Measurements from ENCODE around the gene GTF3C1. TPM values are rescaled to one million over a fixed set of nuclear protein-coding genes. Genes with fewer than 3 reads are reported as not detected.

The GTF3C1 gene
- total RNA-seq, 3 donors from 2014 or later = 31.2 to 44.6 (median 37.4) TPM

GRCh38 chr16:27450196-27450549, 99.5 kb downstream of the GTF3C1 start:
- intact Hi-C loops (cut with DNase I; ENCODE audit: low total_unique reads) = no loop called here
- peaks cover under 1 to 6% of the 10 kb centered on the region in 2 donors for H3K9me3 ChIP-seq
- TF ChIP-seq POLR2A (IDR thresholded peaks at IDR 0.05) (no peak), CTCF (IDR thresholded peaks at IDR 0.05) (no peak), POLR2AphosphoS5 (IDR thresholded peaks at IDR 0.05) (no peak)
- no peaks in the 10 kb centered on the region for H3K4me1 ChIP-seq
- H3K36me3 ChIP-seq = no peaks in the 10 kb centered on the region
- no peak overlapping the region for H3K4me3 ChIP-seq
- H3K27me3 ChIP-seq = peaks cover 0 to 26% of the 10 kb centered on the region in 2 donors
- no peak for DNase-seq (ENCODE audit: low spot score in 2 of 2)
- no peak overlapping the region for H3K27ac ChIP-seq

- Histone ChIP-seq H3K4me3 (no peak overlapping the region), H3K27me3 (peaks cover 0 to 29% of the 10 kb centered on the region in 2 donors), H3K36me3 (no peaks in the 10 kb centered on the region), H3K27ac (no peak overlapping the region), H3K9me3 (peaks cover 6 to 11% of the 10 kb centered on the region in 2 donors), H3K4me1 (no peaks in the 10 kb centered on the region)
- no peak for TF ChIP-seq POLR2AphosphoS5 (IDR thresholded peaks at IDR 0.05)
- no peak for TF ChIP-seq CTCF (IDR thresholded peaks at IDR 0.05)
- intact Hi-C loops (cut with DNase I; ENCODE audit: low total_unique reads) = no loop called here
- DNase-seq (ENCODE audit: low spot score in 2 of 2) = no peak
Observed at GRCh38 chr16:27449434-27450195, 100.1 kb downstream of the GTF3C1 start.

GRCh38 chr16:27448532-27449433, 100.9 kb downstream of the GTF3C1 start:
- Histone ChIP-seq H3K9me3 (peaks cover 14 to 16% of the 10 kb centered on the region in 2 donors), H3K4me3 (no peak overlapping the region), H3K36me3 (no peaks in the 10 kb centered on the region), H3K27ac (no peak overlapping the region), H3K27me3 (peaks cover 0 to 29% of the 10 kb centered on the region in 2 donors), H3K4me1 (no peaks in the 10 kb centered on the region)
- TF ChIP-seq CTCF (IDR thresholded peaks at IDR 0.05) = no peak
- TF ChIP-seq POLR2A (IDR thresholded peaks at IDR 0.05) = no peak
- no peak for TF ChIP-seq POLR2AphosphoS5 (IDR thresholded peaks at IDR 0.05)
- no peak for DNase-seq (ENCODE audit: low spot score in 2 of 2)
- intact Hi-C loops (cut with DNase I; ENCODE audit: low total_unique reads) = no loop called here

GRCh38 chr16:27447301-27447700, 102.4 kb downstream of the GTF3C1 start:
- no peak overlapping the region for H3K4me3 ChIP-seq
- intact Hi-C loops (cut with DNase I; ENCODE audit: low total_unique reads) = no loop called here
- H3K4me1 ChIP-seq = no peaks in the 10 kb centered on the region
- no peak for TF ChIP-seq POLR2AphosphoS5 (IDR thresholded peaks at IDR 0.05)
- no peak for TF ChIP-seq POLR2A (IDR thresholded peaks at IDR 0.05)
- TF ChIP-seq CTCF (IDR thresholded peaks at IDR 0.05) = no peak
- H3K27me3 ChIP-seq = peaks cover 0 to 29% of the 10 kb centered on the region in 2 donors
- H3K27ac ChIP-seq = no peak overlapping the region
- H3K36me3 ChIP-seq = no peaks in the 10 kb centered on the region
- H3K9me3 ChIP-seq = peaks cover 14 to 16% of the 10 kb centered on the region in 2 donors
- DNase-seq (ENCODE audit: low spot score in 2 of 2) = no peak

- intact Hi-C loops (cut with DNase I; ENCODE audit: low total_unique reads) = no loop called here
- H3K4me1 ChIP-seq = no peaks in the 10 kb centered on the region
- no peak overlapping the region for H3K4me3 ChIP-seq
- H3K36me3 ChIP-seq = no peaks in the 10 kb centered on the region
- H3K27ac ChIP-seq = no peak overlapping the region
- peaks cover 14 to 16% of the 10 kb centered on the region in 2 donors for H3K9me3 ChIP-seq
- no peak for DNase-seq (ENCODE audit: low spot score in 2 of 2)
- H3K27me3 ChIP-seq = peaks cover 0 to 29% of the 10 kb centered on the region in 2 donors
- TF ChIP-seq CTCF (IDR thresholded peaks at IDR 0.05) (no peak), POLR2A (IDR thresholded peaks at IDR 0.05) (no peak), POLR2AphosphoS5 (IDR thresholded peaks at IDR 0.05) (no peak)
Observed at GRCh38 chr16:27446721-27447120, 103.0 kb downstream of the GTF3C1 start.

Data from breast epithelium (tissue), 4 donors.